ENCODE results near the gene CHN2. TPM values are rescaled to one million over a fixed set of nuclear protein-coding genes. Genes with fewer than 3 reads are reported as not detected.

CHN2 gene
- total RNA-seq, 4 donors from 2014 or later, result 8.0 to 9.8 (median 8.9) TPM

DNA sequence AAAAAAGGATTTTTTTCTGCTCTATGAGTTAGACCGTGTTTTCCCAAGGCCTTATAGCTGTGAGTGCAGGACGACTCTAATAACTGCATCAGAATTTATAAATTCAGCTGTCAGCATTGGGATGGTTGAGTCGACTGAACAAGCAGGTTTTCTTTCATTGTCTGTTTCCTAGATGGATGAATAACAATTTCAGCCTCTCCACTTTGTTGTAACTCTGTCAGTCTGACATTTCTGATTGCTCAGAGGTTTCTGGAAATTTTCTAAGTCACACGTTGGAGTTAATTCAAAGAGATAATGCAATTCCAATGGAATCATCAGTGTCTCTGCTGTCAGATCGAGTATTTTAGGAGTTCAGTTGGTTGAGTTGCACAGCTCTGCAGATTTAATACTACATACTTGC, 159.2 kb downstream of the CHN2 start:
- WGBS, result 63% methylated on average over 5 of the region's 5 CpGs
- Histone ChIP-seq H3K9me3 (no peaks in the 10 kb centered on the region), H3K4me1 (no peaks in the 10 kb centered on the region), H3K27me3 (no peaks in the 10 kb centered on the region), H3K4me3 (no peak overlapping the region), H3K27ac (replicated peaks in 1 of 4) (no peak overlapping the region), H3K36me3 (no peaks in the 10 kb centered on the region)
- intact Hi-C loops (cut with DNase I), result no loop called here
- TF ChIP-seq POLR2A (IDR thresholded peaks at IDR 0.05; ENCODE audit: low read depth) (no peak), POLR2AphosphoS5 (IDR thresholded peaks at IDR 0.05) (no peak), CTCF (IDR thresholded peaks at IDR 0.05) (no peak), EP300 (IDR thresholded peaks at IDR 0.05) (no peak)
- DNase-seq (ENCODE audit: extremely low spot score), result no peak

DNA sequence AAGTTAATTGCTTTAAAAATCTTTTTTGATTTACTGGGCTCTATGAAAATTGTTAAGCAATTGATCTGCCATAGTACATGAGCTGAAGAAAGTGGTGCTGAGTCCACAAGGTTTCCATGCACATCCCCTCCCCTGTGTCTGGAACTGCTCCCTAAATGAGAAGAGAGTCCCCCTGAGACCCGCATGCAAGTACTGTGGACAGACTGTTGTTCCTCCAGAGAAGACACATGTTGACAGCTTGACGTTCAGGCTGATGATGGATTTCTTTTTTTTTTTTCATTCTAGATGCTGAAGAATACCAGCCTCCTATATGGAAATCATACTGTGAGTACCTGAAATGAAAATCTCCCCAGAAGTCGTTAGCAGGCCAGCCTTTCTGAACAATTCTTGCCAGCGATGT, 159.8 kb downstream of the CHN2 start:
- Histone ChIP-seq H3K9me3 (no peaks in the 10 kb centered on the region), H3K27ac (replicated peaks in 1 of 4) (no peak overlapping the region), H3K4me3 (no peak overlapping the region), H3K4me1 (no peaks in the 10 kb centered on the region), H3K36me3 (no peaks in the 10 kb centered on the region), H3K27me3 (no peaks in the 10 kb centered on the region)
- intact Hi-C loops (cut with DNase I), result no loop called here
- no peak for DNase-seq (ENCODE audit: extremely low spot score)
- TF ChIP-seq POLR2A (IDR thresholded peaks at IDR 0.05; ENCODE audit: low read depth), result no peak
- no peak for TF ChIP-seq POLR2AphosphoS5 (IDR thresholded peaks at IDR 0.05)
- TF ChIP-seq CTCF (IDR thresholded peaks at IDR 0.05), result no peak
- no peak for TF ChIP-seq EP300 (IDR thresholded peaks at IDR 0.05)
- WGBS, result 88% methylated on average over 4 of the region's 4 CpGs

- H3K4me1 ChIP-seq, result no peaks in the 10 kb centered on the region
- H3K9me3 ChIP-seq, result no peaks in the 10 kb centered on the region
- no peak overlapping the region for H3K4me3 ChIP-seq
- no peak overlapping the region for H3K27ac ChIP-seq (replicated peaks in 1 of 4)
- H3K27me3 ChIP-seq, result no peaks in the 10 kb centered on the region
- DNase-seq (ENCODE audit: extremely low spot score), result no peak
- no peaks in the 10 kb centered on the region for H3K36me3 ChIP-seq
- intact Hi-C loops (cut with DNase I), result no loop called here
- TF ChIP-seq POLR2A (IDR thresholded peaks at IDR 0.05; ENCODE audit: low read depth) (no peak), CTCF (IDR thresholded peaks at IDR 0.05) (no peak), EP300 (IDR thresholded peaks at IDR 0.05) (no peak), POLR2AphosphoS5 (IDR thresholded peaks at IDR 0.05) (no peak)
- WGBS, result 82% methylated on average over 7 of the region's 7 CpGs
Measured at GRCh38 chr7:29355388-29355787, 160.8 kb downstream of the CHN2 start.

DNA sequence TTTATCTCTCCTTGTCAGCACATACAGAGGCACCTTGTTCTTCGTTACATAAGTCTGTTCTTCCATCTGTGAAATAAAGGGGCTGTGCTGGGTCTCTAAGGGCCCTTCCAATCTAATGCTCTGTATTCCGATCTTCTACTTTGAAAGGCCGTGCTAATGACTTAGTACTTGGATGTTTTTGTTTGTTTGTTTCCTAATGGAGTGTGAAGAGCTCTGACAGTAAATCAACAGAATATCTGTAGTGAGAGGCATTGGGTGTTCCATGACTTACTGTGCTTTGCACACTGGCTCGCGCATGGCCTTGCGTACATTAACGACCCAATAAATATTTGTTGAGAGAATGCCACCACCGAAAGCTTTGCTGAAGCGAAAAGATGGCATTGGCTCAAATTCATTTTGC, 162.1 kb downstream of the CHN2 start:
- Histone ChIP-seq H3K27ac (replicated peaks in 1 of 4) (no peak overlapping the region), H3K4me3 (no peak overlapping the region), H3K4me1 (no peaks in the 10 kb centered on the region), H3K27me3 (no peaks in the 10 kb centered on the region), H3K9me3 (no peaks in the 10 kb centered on the region), H3K36me3 (no peaks in the 10 kb centered on the region)
- WGBS, result 97% methylated on average over 9 of the region's 9 CpGs
- TF ChIP-seq CTCF (IDR thresholded peaks at IDR 0.05), result no peak
- no peak for TF ChIP-seq EP300 (IDR thresholded peaks at IDR 0.05)
- no peak for TF ChIP-seq POLR2AphosphoS5 (IDR thresholded peaks at IDR 0.05)
- TF ChIP-seq POLR2A (IDR thresholded peaks at IDR 0.05; ENCODE audit: low read depth), result no peak
- intact Hi-C loops (cut with DNase I), result no loop called here
- peak; percentile 19 for DNase-seq (ENCODE audit: extremely low spot score)

- Histone ChIP-seq H3K27me3 (no peaks in the 10 kb centered on the region), H3K4me3 (no peak overlapping the region), H3K27ac (replicated peaks in 1 of 4) (no peak overlapping the region), H3K4me1 (no peaks in the 10 kb centered on the region), H3K9me3 (no peaks in the 10 kb centered on the region), H3K36me3 (no peaks in the 10 kb centered on the region)
- 83% methylated on average over 4 of the region's 4 CpGs for WGBS
- TF ChIP-seq POLR2A (IDR thresholded peaks at IDR 0.05; ENCODE audit: low read depth) (no peak), CTCF (IDR thresholded peaks at IDR 0.05) (no peak), EP300 (IDR thresholded peaks at IDR 0.05) (no peak), POLR2AphosphoS5 (IDR thresholded peaks at IDR 0.05) (no peak)
- DNase-seq (ENCODE audit: extremely low spot score), result peak; percentile 2
- intact Hi-C loops (cut with DNase I), result no loop called here
Measured at GRCh38 chr7:29359482-29360093, 165.0 kb downstream of the CHN2 start.
